Uterus (tissue), 2 donors: Measurements from ENCODE around the gene SMC3.

Experiments used
- CTCF ChIP-seq, 4 experiments: fragments of 200-600 bp in 2 of 4; fragments of 450-650 bp in 2 of 4; sonication (generic) in 2 of 4; IDR thresholded peaks; one replicate each; pipeline ENCODE4 v1.5.1; 2016 to 2019; ENCODE audit warnings: antibody characterized with exemption in 4 of 4, mild to moderate bottlenecking in 2 of 4, moderate library complexity in 1 of 4
- POLR2A ChIP-seq, 2 donors: fragments of 450-650 bp; IDR thresholded peaks; one replicate each; pipeline ENCODE4 v1.6.1; 2016; ENCODE audit warnings: antibody characterized with exemption in 2 of 2, mild to moderate bottlenecking in 1 of 2, moderate library complexity in 1 of 2

GRCh38 chr10:110534571-110534970 lies 32.9 kb upstream of the SMC3 start:
- TF ChIP-seq POLR2A (IDR thresholded peaks at IDR 0.05), result no peak
- no peak for TF ChIP-seq CTCF (IDR thresholded peaks at IDR 0.05)
